ENCODE results near the gene GMPS. TPM values are rescaled to one million over a fixed set of nuclear protein-coding genes. Genes with fewer than 3 reads are reported as not detected.

GMPS gene
- total RNA-seq, 1 experiment from 2014 or later, result 137 TPM

GRCh38 chr3:155912579-155913190 is 42.2 kb downstream of the GMPS start:
- 0 out of 2 replicates have a peak, but pooled peaks have one; percentile 30 for ATAC-seq
- Histone ChIP-seq H3K27ac (ENCODE audit: low read length) (no peak overlapping the region), H3K9me3 (ENCODE audit: control insufficient read depth, insufficient read depth, low read depth, low read length) (no peaks in the 10 kb centered on the region), H3K36me3 (ENCODE audit: control insufficient read depth, insufficient read depth, low read length) (peaks cover 27% of the 10 kb centered on the region), H3K4me1 (ENCODE audit: control insufficient read depth, insufficient read depth, low read length) (no peaks in the 10 kb centered on the region), H3K4me3 (ENCODE audit: low read depth in 2 of 2, low read length in 2 of 2) (no peak overlapping the region), H3K27me3 (ENCODE audit: control insufficient read depth, insufficient read depth, low read length) (no peaks in the 10 kb centered on the region)
- POLR2A ChIA-PET, result no interaction called here
- CTCF ChIA-PET, result no interaction called here
- no peak for DNase-seq (ENCODE audit: low read depth, low spot score)
- no TSS peak for BruUV-seq (replicated peaks)
- in situ Hi-C loops (cut with HindIII; ENCODE audit: low pct_unique_long_range_greater_than_20kb, low sequenced_read_pairs), result no loop called here
- intact Hi-C loops (cut with micrococcal nuclease; ENCODE audit: unreplicated experiment), result no loop called here
- TF ChIP-seq REST (IDR thresholded peaks at IDR 0.05; ENCODE audit: insufficient read depth in 1 of 2, low read depth in 2 of 2, low read length in 1 of 2), result no peak
- no peak for TF ChIP-seq TCF7L2 (IDR thresholded peaks at IDR 0.05; ENCODE audit: low read depth, low read length)
- TF ChIP-seq, protein P1, sequence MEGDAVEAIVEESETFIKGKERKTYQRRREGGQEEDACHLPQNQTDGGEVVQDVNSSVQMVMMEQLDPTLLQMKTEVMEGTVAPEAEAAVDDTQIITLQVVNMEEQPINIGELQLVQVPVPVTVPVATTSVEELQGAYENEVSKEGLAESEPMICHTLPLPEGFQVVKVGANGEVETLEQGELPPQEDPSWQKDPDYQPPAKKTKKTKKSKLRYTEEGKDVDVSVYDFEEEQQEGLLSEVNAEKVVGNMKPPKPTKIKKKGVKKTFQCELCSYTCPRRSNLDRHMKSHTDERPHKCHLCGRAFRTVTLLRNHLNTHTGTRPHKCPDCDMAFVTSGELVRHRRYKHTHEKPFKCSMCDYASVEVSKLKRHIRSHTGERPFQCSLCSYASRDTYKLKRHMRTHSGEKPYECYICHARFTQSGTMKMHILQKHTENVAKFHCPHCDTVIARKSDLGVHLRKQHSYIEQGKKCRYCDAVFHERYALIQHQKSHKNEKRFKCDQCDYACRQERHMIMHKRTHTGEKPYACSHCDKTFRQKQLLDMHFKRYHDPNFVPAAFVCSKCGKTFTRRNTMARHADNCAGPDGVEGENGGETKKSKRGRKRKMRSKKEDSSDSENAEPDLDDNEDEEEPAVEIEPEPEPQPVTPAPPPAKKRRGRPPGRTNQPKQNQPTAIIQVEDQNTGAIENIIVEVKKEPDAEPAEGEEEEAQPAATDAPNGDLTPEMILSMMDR (IDR thresholded peaks at IDR 0.05), result no peak
- TF ChIP-seq SIN3A (IDR thresholded peaks at IDR 0.05; ENCODE audit: borderline replicate concordance, insufficient read depth, low read depth, low read length), result no peak
- TF ChIP-seq POLR2AphosphoS5 (IDR thresholded peaks at IDR 0.05; ENCODE audit: low read depth, low read length), result no peak

GRCh38 chr3:155917781-155918180 is 47.3 kb downstream of the GMPS start:
- BruUV-seq (replicated peaks), result no TSS peak
- Histone ChIP-seq H3K36me3 (ENCODE audit: control insufficient read depth, insufficient read depth, low read length) (peaks cover 25% of the 10 kb centered on the region), H3K4me3 (ENCODE audit: low read depth in 2 of 2, low read length in 2 of 2) (no peak overlapping the region), H3K27ac (ENCODE audit: low read length) (no peak overlapping the region), H3K9me3 (ENCODE audit: control insufficient read depth, insufficient read depth, low read depth, low read length) (no peaks in the 10 kb centered on the region), H3K27me3 (ENCODE audit: control insufficient read depth, insufficient read depth, low read length) (no peaks in the 10 kb centered on the region), H3K4me1 (ENCODE audit: control insufficient read depth, insufficient read depth, low read length) (no peaks in the 10 kb centered on the region)
- no peak for ATAC-seq
- in situ Hi-C loops (cut with HindIII; ENCODE audit: low pct_unique_long_range_greater_than_20kb, low sequenced_read_pairs) (no loop called here), intact Hi-C loops (cut with micrococcal nuclease; ENCODE audit: unreplicated experiment) (no loop called here)
- ChIA-PET CTCF (no interaction called here), POLR2A (no interaction called here)
- TF ChIP-seq, protein P1 (IDR thresholded peaks at IDR 0.05), result no peak
- no peak for TF ChIP-seq POLR2AphosphoS5 (IDR thresholded peaks at IDR 0.05; ENCODE audit: low read depth, low read length)
- no peak for TF ChIP-seq SIN3A (IDR thresholded peaks at IDR 0.05; ENCODE audit: borderline replicate concordance, insufficient read depth, low read depth, low read length)
- no peak for TF ChIP-seq REST (IDR thresholded peaks at IDR 0.05; ENCODE audit: insufficient read depth in 1 of 2, low read depth in 2 of 2, low read length in 1 of 2)
- no peak for TF ChIP-seq TCF7L2 (IDR thresholded peaks at IDR 0.05; ENCODE audit: low read depth, low read length)
- DNase-seq (ENCODE audit: low read depth, low spot score), result no peak

All from Panc1 (cell line).